GM10248 (cell line): ENCODE results near the gene CACNA1S.

Experiments used
- CTCF ChIA-PET: fragments of 300-600 bp; sonication (Branson Sonifier 250); formaldehyde crosslinking; extraction: SDS; loops from one replicate; lab custom pipeline; 2021; ENCODE audit warnings: antibody characterized with exemption; lab: Yijun Ruan, JAX
- POLR2A ChIA-PET: fragments of 350-650 bp; sonication (Branson Sonifier 250); formaldehyde crosslinking; extraction: SDS; loops from one replicate; lab custom pipeline; 2020; ENCODE audit warnings: antibody characterized with exemption; lab: Yijun Ruan, JAX
- DNase-seq: peaks from one replicate; pipeline ENCODE4 v3.0.0; 2012; ENCODE audit errors: extremely low spot score
- TF ChIP-seq, protein P1 (sequence below): IDR thresholded peaks from 2 replicates; pipeline ENCODE4 v1.5.1; 2012; ENCODE audit warnings: mild to moderate bottlenecking, low read depth; ENCODE audit errors: extremely low read depth, missing control alignments, control extremely low read depth

The CACNA1S gene

DNA sequence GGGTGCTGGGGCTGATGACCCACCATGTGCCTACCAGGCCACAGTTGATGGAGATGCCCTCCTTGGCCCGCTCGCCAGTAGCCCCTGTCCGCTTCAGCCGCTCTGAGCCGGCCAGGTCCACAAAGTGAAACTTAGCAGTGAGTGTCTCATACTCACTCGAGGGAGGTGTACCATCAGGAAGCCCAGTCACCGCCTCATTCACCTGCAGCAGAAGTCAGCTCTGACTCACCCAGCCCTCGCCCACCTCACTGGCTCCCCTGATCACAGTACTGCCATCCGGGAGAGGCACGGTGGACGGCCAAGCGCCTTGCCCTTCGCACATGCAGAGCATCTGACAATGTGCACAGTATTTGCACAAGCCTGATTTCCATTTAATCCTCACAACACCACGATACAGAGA, 107.5 kb downstream of the CACNA1S start:
- TF ChIP-seq, protein P1, sequence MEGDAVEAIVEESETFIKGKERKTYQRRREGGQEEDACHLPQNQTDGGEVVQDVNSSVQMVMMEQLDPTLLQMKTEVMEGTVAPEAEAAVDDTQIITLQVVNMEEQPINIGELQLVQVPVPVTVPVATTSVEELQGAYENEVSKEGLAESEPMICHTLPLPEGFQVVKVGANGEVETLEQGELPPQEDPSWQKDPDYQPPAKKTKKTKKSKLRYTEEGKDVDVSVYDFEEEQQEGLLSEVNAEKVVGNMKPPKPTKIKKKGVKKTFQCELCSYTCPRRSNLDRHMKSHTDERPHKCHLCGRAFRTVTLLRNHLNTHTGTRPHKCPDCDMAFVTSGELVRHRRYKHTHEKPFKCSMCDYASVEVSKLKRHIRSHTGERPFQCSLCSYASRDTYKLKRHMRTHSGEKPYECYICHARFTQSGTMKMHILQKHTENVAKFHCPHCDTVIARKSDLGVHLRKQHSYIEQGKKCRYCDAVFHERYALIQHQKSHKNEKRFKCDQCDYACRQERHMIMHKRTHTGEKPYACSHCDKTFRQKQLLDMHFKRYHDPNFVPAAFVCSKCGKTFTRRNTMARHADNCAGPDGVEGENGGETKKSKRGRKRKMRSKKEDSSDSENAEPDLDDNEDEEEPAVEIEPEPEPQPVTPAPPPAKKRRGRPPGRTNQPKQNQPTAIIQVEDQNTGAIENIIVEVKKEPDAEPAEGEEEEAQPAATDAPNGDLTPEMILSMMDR = no peak
- DNase-seq = no peak
- CTCF ChIA-PET = interaction anchor here (0.9 to 3.1 kb wide), 4 partner anchors 11 to 33 kb away, joined by 3 to 17 read pairs (median 8); no protein-coding TSS in a partner anchor
- POLR2A ChIA-PET = no interaction called here

DNA sequence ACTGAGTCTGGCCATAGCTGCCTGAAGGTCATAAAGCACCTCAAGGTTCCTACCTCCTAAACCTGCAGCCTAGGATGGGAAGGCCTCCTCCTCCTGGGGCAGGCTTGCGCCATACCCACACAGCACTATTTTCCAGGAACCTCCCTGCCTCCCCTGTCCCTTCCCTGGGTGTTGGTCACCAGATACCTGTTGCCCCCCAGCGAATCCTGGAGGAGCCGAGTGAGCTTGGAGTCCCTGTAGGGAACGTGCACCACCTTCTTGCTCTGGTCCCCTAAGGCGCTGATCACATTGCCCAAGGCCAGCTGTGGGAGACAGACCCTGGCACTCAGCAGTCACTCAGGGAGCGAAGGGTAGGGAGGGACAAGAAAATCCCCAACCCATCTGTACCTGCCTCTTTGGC, 108.1 kb downstream of the CACNA1S start:
- CTCF ChIA-PET = interaction anchor here (3.0 to 3.1 kb wide), 2 partner anchors 11 to 32 kb away, joined by 14 to 17 read pairs; no protein-coding TSS in a partner anchor
- no peak for DNase-seq
- POLR2A ChIA-PET = no interaction called here
- TF ChIP-seq, protein P1 = no peak

DNA sequence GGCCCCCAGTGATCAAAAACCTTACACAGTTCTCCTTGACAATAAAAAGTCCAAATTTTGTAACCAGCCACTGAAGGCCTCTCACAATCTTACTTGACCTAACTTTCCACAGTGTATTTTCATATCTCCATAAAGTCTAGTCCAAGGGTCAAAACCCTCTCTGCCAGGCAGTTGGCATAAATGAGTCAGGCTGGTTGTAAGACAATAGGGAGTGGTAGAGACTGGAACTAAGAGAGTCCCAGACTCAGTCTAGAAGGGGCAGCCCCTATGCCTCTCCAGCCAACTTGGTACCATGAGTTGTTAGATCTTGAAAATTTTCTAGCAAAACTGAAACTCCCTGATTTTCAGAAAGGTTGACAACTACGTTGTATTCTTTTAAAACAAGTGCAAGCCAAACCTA, 109.7 kb downstream of the CACNA1S start:
- ChIA-PET POLR2A (no interaction called here), CTCF (no interaction called here)
- TF ChIP-seq, protein P1 = no peak
- no peak for DNase-seq

DNA sequence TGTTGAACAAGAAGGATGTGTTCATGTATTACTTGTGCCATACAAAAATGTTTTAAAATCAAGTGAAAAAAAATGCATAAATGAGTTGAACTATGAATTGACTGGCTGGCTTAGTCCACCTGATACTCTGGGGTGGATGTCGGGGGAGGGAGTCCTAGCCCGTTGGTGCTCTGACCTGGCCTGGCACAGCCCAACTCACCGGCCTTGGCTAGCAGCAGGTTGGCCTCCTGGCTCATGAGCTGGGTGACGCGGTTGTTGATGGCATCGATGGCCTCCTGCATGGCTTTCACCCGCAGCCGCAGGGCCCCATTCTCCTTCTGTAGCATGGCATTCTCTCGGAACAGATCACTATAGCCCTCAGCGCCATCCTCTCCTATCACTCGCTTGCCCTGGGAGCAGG, 110.3 kb downstream of the CACNA1S start:
- POLR2A ChIA-PET = no interaction called here

DNA sequence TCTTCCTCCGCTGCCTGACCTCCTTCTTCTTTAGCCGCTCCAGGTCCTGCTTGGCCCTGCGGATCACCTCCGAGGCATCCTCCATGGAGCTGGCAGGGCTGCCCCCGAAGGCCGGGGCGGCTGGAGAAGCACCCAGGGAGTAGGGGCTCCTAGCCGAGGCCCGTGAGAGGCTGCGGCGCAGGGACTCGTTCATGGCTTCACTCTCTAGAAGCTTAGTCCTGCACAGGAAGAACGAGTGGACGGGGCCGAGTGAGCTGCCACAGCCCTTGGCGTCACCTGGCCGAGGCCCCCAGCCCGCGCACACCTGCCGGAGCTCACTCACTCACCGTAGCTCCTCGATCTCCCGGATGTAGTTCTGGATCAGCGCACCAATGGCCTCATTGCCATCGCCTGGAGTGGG, 111.8 kb downstream of the CACNA1S start:
- CTCF ChIA-PET = interaction anchor here (1.4 to 1.5 kb wide), 2 partner anchors 15 to 20 kb away, joined by 4 to 6 read pairs; no protein-coding TSS in a partner anchor
- POLR2A ChIA-PET = interaction anchor here (0.6 kb wide), 1 partner anchor 940 kb away, joined by 4 read pairs; no protein-coding TSS in a partner anchor

More for the DNA sequence above, 110.3 kb downstream of the CACNA1S start:
- no peak for DNase-seq
- CTCF ChIA-PET = no interaction called here
- TF ChIP-seq, protein P1 = no peak

DNA sequence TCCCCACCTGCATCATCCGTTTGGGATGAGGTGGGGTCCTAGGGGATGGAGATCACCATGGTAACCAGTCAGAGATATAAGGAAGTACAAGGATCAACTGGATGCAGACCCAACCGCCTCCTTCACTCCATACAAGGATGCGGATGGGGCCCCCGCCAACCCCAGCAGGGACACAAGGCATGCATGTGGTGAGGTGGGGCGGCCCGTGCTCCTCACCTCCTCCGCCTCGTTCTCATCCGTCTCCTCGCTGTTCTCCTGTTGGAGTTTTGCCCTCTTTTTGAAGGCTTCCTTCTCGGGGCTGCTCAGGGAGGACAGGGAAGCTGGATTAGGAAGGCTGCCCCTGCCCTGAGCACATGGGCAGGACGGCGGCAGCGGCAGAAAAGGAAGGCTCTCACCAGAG, 112.6 kb downstream of the CACNA1S start:
- DNase-seq = no peak
- ChIA-PET CTCF (interaction anchor here (1.4 to 1.5 kb wide), 2 partner anchors 16 to 19 kb away, joined by 4 to 6 read pairs; no protein-coding TSS in a partner anchor), POLR2A (no interaction called here)
- TF ChIP-seq, protein P1 = no peak

More for the DNA sequence above, 111.8 kb downstream of the CACNA1S start:
- TF ChIP-seq, protein P1 = no peak
- no peak for DNase-seq
